GM12864 (cell line): ENCODE data around the gene SDHA.

ENCODE experiments used
- DNase-seq: peaks from one replicate; pipeline ENCODE4 v3.0.0-alpha.2; 2011; ENCODE audit warnings: low read depth
- H3K4me3 ChIP-seq: 2 replicates; pipeline ENCODE4 v1.5.1; 2011; ENCODE audit warnings: mild to moderate bottlenecking, low read depth, low read length, control low read depth
- CTCF ChIP-seq: IDR thresholded peaks from 2 replicates; pipeline ENCODE4 v1.5.1; 2011; ENCODE audit warnings: low read depth, mild to moderate bottlenecking, moderate library complexity, low read length, control low read depth, inconsistent platforms; ENCODE audit errors: missing control alignments

The SDHA gene

DNA sequence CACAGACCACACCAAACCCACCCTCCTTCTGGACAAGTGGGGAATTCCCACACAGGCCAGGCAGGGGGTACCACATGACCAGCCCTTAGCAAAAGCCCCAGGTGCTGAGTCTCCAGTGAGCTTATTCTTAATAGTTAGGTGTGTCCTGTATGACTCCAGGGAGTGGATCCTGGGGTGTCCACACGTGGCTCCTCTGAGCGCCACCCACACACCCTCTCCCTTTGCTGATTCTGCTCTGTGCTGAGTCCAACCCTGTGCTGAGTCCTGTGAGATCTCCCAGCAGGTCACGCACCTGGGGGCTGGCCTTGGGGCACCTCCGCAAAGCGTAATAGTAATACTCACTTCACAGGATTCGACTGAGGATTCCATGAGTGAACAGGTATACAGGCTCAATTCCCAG lies 14.1 kb upstream of the SDHA start:
- no peak for DNase-seq
- no peak overlapping the region for H3K4me3 ChIP-seq
- TF ChIP-seq CTCF = no peak

DNA sequence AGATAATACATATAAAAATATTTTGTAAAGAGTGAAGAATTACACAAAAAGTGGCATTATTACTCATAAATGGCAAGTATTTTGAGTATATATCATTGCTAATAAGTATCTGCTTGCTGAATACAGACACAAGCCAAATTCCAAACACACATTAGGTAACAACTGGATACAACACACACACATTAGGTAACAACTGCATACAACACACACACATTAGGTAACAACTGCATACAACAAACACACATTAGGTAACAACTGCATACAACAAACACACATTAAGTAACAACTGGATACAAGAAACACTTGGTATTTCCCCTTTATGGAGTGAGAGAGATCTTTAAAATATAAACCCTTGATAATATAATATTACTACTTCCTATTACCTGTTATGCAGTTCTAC lies 13.7 kb upstream of the SDHA start:
- no peak for TF ChIP-seq CTCF
- H3K4me3 ChIP-seq = no peak overlapping the region
- no peak for DNase-seq

GRCh38 chr5:204966-205670 lies 13.0 kb upstream of the SDHA start:
- no peak for TF ChIP-seq CTCF
- no peak for DNase-seq
- no peak overlapping the region for H3K4me3 ChIP-seq

- DNase-seq = no peak
- TF ChIP-seq CTCF = no peak
- H3K4me3 ChIP-seq = no peak overlapping the region
Measured at GRCh38 chr5:206406-206805, 11.7 kb upstream of the SDHA start.

GRCh38 chr5:206927-207536 lies 11.1 kb upstream of the SDHA start:
- no peak for DNase-seq
- TF ChIP-seq CTCF = no peak
- no peak overlapping the region for H3K4me3 ChIP-seq

- no peak for TF ChIP-seq CTCF
- DNase-seq = no peak
- H3K4me3 ChIP-seq = no peak overlapping the region
Measured at GRCh38 chr5:207599-207998, 10.5 kb upstream of the SDHA start.
